ENCODE data around the gene CNGA2. TPM values are rescaled to one million over a fixed set of nuclear protein-coding genes. Genes with fewer than 3 reads are reported as not detected.

Gene CNGA2
- polyA plus RNA-seq, 3 donors: not detected

DNA sequence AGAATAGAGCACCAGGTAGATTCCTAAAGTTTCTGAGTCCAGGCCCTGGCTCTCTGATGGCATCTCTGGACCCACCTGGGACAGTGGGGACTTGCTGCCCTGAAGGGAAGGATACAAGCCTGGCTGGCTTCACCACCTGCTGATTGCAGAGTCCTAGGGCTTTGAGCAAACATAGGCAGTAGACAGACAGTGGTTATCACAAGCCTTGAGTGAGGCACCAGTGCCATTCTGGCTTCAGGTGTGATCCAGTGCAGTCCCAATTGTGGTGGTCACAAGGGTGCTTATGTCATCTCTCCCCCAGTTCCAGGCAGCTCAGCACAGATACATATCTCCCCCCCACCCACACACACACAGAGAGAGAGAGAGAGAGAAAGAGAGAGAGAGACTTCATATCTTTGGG, 45.9 kb upstream of the CNGA2 start:
- TF ChIP-seq, protein P1, sequence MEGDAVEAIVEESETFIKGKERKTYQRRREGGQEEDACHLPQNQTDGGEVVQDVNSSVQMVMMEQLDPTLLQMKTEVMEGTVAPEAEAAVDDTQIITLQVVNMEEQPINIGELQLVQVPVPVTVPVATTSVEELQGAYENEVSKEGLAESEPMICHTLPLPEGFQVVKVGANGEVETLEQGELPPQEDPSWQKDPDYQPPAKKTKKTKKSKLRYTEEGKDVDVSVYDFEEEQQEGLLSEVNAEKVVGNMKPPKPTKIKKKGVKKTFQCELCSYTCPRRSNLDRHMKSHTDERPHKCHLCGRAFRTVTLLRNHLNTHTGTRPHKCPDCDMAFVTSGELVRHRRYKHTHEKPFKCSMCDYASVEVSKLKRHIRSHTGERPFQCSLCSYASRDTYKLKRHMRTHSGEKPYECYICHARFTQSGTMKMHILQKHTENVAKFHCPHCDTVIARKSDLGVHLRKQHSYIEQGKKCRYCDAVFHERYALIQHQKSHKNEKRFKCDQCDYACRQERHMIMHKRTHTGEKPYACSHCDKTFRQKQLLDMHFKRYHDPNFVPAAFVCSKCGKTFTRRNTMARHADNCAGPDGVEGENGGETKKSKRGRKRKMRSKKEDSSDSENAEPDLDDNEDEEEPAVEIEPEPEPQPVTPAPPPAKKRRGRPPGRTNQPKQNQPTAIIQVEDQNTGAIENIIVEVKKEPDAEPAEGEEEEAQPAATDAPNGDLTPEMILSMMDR (IDR thresholded peaks at IDR 0.05): no peak
- H3K79me2 ChIP-seq (ENCODE audit: insufficient read depth, low read length): no peaks in the 10 kb centered on the region
- H3K36me3 Mint-ChIP-seq: no peaks in the 10 kb centered on the region
- no peak overlapping the region for H3K4me2 ChIP-seq (replicated peaks; ENCODE audit: extremely low read depth, low read length, poor library complexity, severe bottlenecking)
- H3K4me3 ChIP-seq (replicated peaks in 1 of 3; ENCODE audit: low read depth in 2 of 3, low read length in 3 of 3): no peak overlapping the region
- H3K4me3 Mint-ChIP-seq: no peak overlapping the region
- no peak overlapping the region for H3K27ac Mint-ChIP-seq
- no peak overlapping the region for H2AFZ ChIP-seq (ENCODE audit: insufficient read depth, low read depth, low read length, poor library complexity, severe bottlenecking)
- no peaks in the 10 kb centered on the region for H3K36me3 ChIP-seq (replicated peaks in 1 of 2; ENCODE audit: control insufficient read depth in 1 of 2, insufficient read depth in 2 of 2, low read length in 2 of 2)
- H3K4me1 Mint-ChIP-seq: no peaks in the 10 kb centered on the region
- no peaks in the 10 kb centered on the region for H4K20me1 ChIP-seq (ENCODE audit: insufficient read depth, low read length)
- no peaks in the 10 kb centered on the region for H3K4me1 ChIP-seq (ENCODE audit: control insufficient read depth in 1 of 2, insufficient read depth in 2 of 2, low read length in 2 of 2)
- no peak for DNase-seq
- no peaks in the 10 kb centered on the region for H3K9me3 ChIP-seq (replicated peaks in 1 of 2; ENCODE audit: control insufficient read depth in 1 of 2, insufficient read depth in 1 of 2, low read length in 2 of 2)
- no peak overlapping the region for H3K27ac ChIP-seq (ENCODE audit: low read depth in 1 of 2, low read length in 2 of 2)
- H3K27me3 Mint-ChIP-seq (ENCODE audit: low read depth in 3 of 3): peaks cover 2 to 9% (median 7%) of the 10 kb centered on the region in 3 donors
- H3K9ac ChIP-seq (ENCODE audit: insufficient read depth, low read length, poor library complexity, severe bottlenecking): no peak overlapping the region
- intact Hi-C loops (cut with micrococcal nuclease): no loop called here
- H3K27me3 ChIP-seq (ENCODE audit: control insufficient read depth in 2 of 2, insufficient read depth in 2 of 2, low read length in 2 of 2): peaks cover 2 to 5% of the 10 kb centered on the region in 2 donors
- H3K9me3 Mint-ChIP-seq: no peaks in the 10 kb centered on the region

DNA sequence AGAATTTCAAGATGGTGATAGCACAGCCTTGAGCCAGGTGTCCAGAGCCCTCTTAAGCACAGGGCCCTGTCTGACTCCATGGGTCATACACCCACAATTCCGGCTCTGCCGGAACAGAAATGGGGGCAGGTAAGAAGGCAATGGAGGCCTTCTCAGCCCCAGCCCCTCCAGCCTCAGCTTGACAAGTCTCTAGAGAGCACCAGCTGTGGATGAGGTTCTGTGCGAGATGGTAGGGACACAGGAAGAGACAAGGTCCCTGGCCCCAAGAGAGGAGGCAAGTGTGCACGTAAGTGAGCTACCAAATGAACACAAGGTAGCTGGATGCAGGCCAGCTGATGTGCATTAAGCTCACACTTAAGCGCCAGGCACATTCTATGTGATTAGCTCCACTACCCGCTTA, 41.7 kb upstream of the CNGA2 start:
- H3K36me3 ChIP-seq (replicated peaks in 1 of 2; ENCODE audit: control insufficient read depth in 1 of 2, insufficient read depth in 2 of 2, low read length in 2 of 2): no peaks in the 10 kb centered on the region
- Mint-ChIP-seq H3K9me3 (peaks cover 0 to 12% (median 4%) of the 10 kb centered on the region in 7 donors), H3K4me3 (no peak overlapping the region), H3K27me3 (ENCODE audit: low read depth in 3 of 3) (peaks cover 9 to 26% (median 17%) of the 10 kb centered on the region in 3 donors), H3K27ac (no peak overlapping the region), H3K36me3 (no peaks in the 10 kb centered on the region), H3K4me1 (no peaks in the 10 kb centered on the region)
- H3K27me3 ChIP-seq (ENCODE audit: control insufficient read depth in 2 of 2, insufficient read depth in 2 of 2, low read length in 2 of 2): peaks cover 0 to 7% of the 10 kb centered on the region in 2 donors
- no peak overlapping the region for H2AFZ ChIP-seq (ENCODE audit: insufficient read depth, low read depth, low read length, poor library complexity, severe bottlenecking)
- intact Hi-C loops (cut with micrococcal nuclease): no loop called here
- no peaks in the 10 kb centered on the region for H3K9me3 ChIP-seq (replicated peaks in 1 of 2; ENCODE audit: control insufficient read depth in 1 of 2, insufficient read depth in 1 of 2, low read length in 2 of 2)
- H3K4me3 ChIP-seq (replicated peaks in 1 of 3; ENCODE audit: low read depth in 2 of 3, low read length in 3 of 3): no peak overlapping the region
- no peaks in the 10 kb centered on the region for H4K20me1 ChIP-seq (ENCODE audit: insufficient read depth, low read length)
- H3K4me2 ChIP-seq (replicated peaks; ENCODE audit: extremely low read depth, low read length, poor library complexity, severe bottlenecking): no peak overlapping the region
- H3K4me1 ChIP-seq (ENCODE audit: control insufficient read depth in 1 of 2, insufficient read depth in 2 of 2, low read length in 2 of 2): no peaks in the 10 kb centered on the region
- no peaks in the 10 kb centered on the region for H3K79me2 ChIP-seq (ENCODE audit: insufficient read depth, low read length)
- 94% methylated on average over 2 of the region's 6 CpGs for WGBS (ENCODE audit: insufficient coverage)
- no peak overlapping the region for H3K27ac ChIP-seq (ENCODE audit: low read depth in 1 of 2, low read length in 2 of 2)
- DNase-seq: no peak
- TF ChIP-seq, protein P1 (IDR thresholded peaks at IDR 0.05): no peak
- no peak overlapping the region for H3K9ac ChIP-seq (ENCODE audit: insufficient read depth, low read length, poor library complexity, severe bottlenecking)

Measured in CD14-positive monocyte (primary cell).